BJ (cell line): ENCODE measurements around the gene EPC1. TPM values are rescaled to one million over a fixed set of nuclear protein-coding genes. Genes with fewer than 3 reads are reported as not detected.

Experiments used
- CTCF ChIA-PET: fragments of 350-600 bp; formaldehyde crosslinking; extraction: SDS; loops from one replicate; lab custom pipeline; 2021; ENCODE audit warnings: antibody characterized with exemption, inconsistent platforms; lab: Yijun Ruan, JAX
- POLR2A ChIA-PET: fragments of 300-600 bp; sonication (Branson Sonifier 250); formaldehyde crosslinking; extraction: SDS; loops from one replicate; lab custom pipeline; 2021; ENCODE audit warnings: antibody characterized with exemption; lab: Charles Lee
- DNase-seq: peaks from one replicate; pipeline ENCODE4 v3.0.0-alpha.2; 2011; ENCODE audit warnings: low read depth
- H3K27me3 ChIP-seq: 2 replicates; pipeline ENCODE4 v1.6.0; 2011; ENCODE audit warnings: low read length; ENCODE audit not compliant: control insufficient read depth, insufficient read depth
- H3K36me3 ChIP-seq: 2 replicates; pipeline ENCODE4 v1.5.1; 2011; ENCODE audit warnings: low read length; ENCODE audit not compliant: control insufficient read depth, insufficient read depth
- H3K4me3 ChIP-seq: 2 replicates; pipeline ENCODE4 v1.5.1; 2011; ENCODE audit warnings: low read depth, mild to moderate bottlenecking, control low read depth, low read length
- polyA plus RNA-seq: library from polyadenylated mRNA; depleted of rRNA; stranded (reverse); fragments of >200 nt; gene quantifications from 2 replicates; pipeline ENCODE4 v1.2.3, GENCODE V29; 2011
- TF ChIP-seq, protein P1 (sequence below): IDR thresholded peaks from 2 replicates; pipeline ENCODE4 v1.5.1; 2011; ENCODE audit warnings: low read depth, mild to moderate bottlenecking, control low read depth, inconsistent platforms, low read length, moderate library complexity; ENCODE audit not compliant: insufficient read depth

Gene EPC1
- polyA plus RNA-seq, 1 experiment: 21.6 TPM

GRCh38 chr10:32329061-32329460 lies 17.9 kb downstream of the EPC1 start:
- DNase-seq: no peak
- H3K4me3 ChIP-seq: no peak overlapping the region
- H3K27me3 ChIP-seq: no peaks in the 10 kb centered on the region
- no peaks in the 10 kb centered on the region for H3K36me3 ChIP-seq
- ChIA-PET CTCF (interaction anchor here (1.2 to 2.1 kb wide), 4 partner anchors 9 to 77 kb away, joined by 3 to 8 read pairs (median 6); no protein-coding TSS in a partner anchor), POLR2A (interaction anchor here (1.5 kb wide), 1 partner anchor 11 kb away, joined by 4 read pairs; no protein-coding TSS in a partner anchor)
- TF ChIP-seq, protein P1, sequence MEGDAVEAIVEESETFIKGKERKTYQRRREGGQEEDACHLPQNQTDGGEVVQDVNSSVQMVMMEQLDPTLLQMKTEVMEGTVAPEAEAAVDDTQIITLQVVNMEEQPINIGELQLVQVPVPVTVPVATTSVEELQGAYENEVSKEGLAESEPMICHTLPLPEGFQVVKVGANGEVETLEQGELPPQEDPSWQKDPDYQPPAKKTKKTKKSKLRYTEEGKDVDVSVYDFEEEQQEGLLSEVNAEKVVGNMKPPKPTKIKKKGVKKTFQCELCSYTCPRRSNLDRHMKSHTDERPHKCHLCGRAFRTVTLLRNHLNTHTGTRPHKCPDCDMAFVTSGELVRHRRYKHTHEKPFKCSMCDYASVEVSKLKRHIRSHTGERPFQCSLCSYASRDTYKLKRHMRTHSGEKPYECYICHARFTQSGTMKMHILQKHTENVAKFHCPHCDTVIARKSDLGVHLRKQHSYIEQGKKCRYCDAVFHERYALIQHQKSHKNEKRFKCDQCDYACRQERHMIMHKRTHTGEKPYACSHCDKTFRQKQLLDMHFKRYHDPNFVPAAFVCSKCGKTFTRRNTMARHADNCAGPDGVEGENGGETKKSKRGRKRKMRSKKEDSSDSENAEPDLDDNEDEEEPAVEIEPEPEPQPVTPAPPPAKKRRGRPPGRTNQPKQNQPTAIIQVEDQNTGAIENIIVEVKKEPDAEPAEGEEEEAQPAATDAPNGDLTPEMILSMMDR: no peak

- Histone ChIP-seq H3K36me3 (no peaks in the 10 kb centered on the region), H3K4me3 (no peak overlapping the region), H3K27me3 (no peaks in the 10 kb centered on the region)
- ChIA-PET CTCF (interaction anchor here (0.6 to 2.1 kb wide), 5 partner anchors 9 to 81 kb away, joined by 3 to 8 read pairs (median 4); no protein-coding TSS in a partner anchor), POLR2A (interaction anchor here (1.5 kb wide), 1 partner anchor 10 kb away, joined by 4 read pairs; no protein-coding TSS in a partner anchor)
- TF ChIP-seq, protein P1: no peak
- no peak for DNase-seq
These were observed 18.5 kb downstream of the EPC1 start for GRCh38 chr10:32328499-32328898.

- no peak for DNase-seq
- no peak overlapping the region for H3K4me3 ChIP-seq
These were observed 19.6 kb downstream of the EPC1 start for GRCh38 chr10:32327364-32327691.

GRCh38 chr10:32326680-32327363 lies 20.1 kb downstream of the EPC1 start:
- CTCF ChIA-PET: no interaction called here
- no peak for DNase-seq

More at GRCh38 chr10:32327364-32327691, 19.6 kb downstream of the EPC1 start:
- ChIA-PET CTCF (no interaction called here), POLR2A (no interaction called here)
- TF ChIP-seq, protein P1: no peak
- Histone ChIP-seq H3K27me3 (no peaks in the 10 kb centered on the region), H3K36me3 (no peaks in the 10 kb centered on the region)

GRCh38 chr10:32326119-32326518 lies 20.8 kb downstream of the EPC1 start:
- no peak overlapping the region for H3K4me3 ChIP-seq
- ChIA-PET CTCF (no interaction called here), POLR2A (no interaction called here)
- no peaks in the 10 kb centered on the region for H3K36me3 ChIP-seq
- no peak for DNase-seq
- TF ChIP-seq, protein P1: no peak
- no peaks in the 10 kb centered on the region for H3K27me3 ChIP-seq

More at GRCh38 chr10:32326680-32327363, 20.1 kb downstream of the EPC1 start:
- POLR2A ChIA-PET: no interaction called here
- no peaks in the 10 kb centered on the region for H3K27me3 ChIP-seq
- no peaks in the 10 kb centered on the region for H3K36me3 ChIP-seq
- H3K4me3 ChIP-seq: no peak overlapping the region
- TF ChIP-seq, protein P1: no peak
